ENCODE data around the gene CDC42SE1. TPM values are rescaled to one million over a fixed set of nuclear protein-coding genes. Genes with fewer than 3 reads are reported as not detected.

The CDC42SE1 gene
- total and polyA plus RNA-seq, 9 of the 15 experiments (the other 6 are each of a cell fraction or from before 2014, with no cell fraction given): 78.1 to 189 (median 114) TPM

GRCh38 chr1:151009674-151010345 is 49.6 kb downstream of the CDC42SE1 start (continued):
- TF ChIP-seq UBTF (IDR thresholded peaks at IDR 0.05; ENCODE audit: borderline replicate concordance in 1 of 2, low read depth in 2 of 2, low read length in 2 of 2) (peak in 1 of 2 experiments; percentile 59; a peak in 1 of 4 replicates), STAT6 (CRISPR knock-in tag; IDR thresholded peaks at IDR 0.05) (no peak), ZNF121 (CRISPR knock-in tag; conservative IDR thresholded peaks at IDR 0.05) (peak; percentile 78), ATF1 (CRISPR knock-in tag; IDR thresholded peaks at IDR 0.05) (no peak), ATF1 (tag; IDR thresholded peaks at IDR 0.05) (no peak), SRSF1 (IDR thresholded peaks at IDR 0.05; ENCODE audit: low read depth, low read length) (no peak)
- TF ChIP-seq, protein P1, sequence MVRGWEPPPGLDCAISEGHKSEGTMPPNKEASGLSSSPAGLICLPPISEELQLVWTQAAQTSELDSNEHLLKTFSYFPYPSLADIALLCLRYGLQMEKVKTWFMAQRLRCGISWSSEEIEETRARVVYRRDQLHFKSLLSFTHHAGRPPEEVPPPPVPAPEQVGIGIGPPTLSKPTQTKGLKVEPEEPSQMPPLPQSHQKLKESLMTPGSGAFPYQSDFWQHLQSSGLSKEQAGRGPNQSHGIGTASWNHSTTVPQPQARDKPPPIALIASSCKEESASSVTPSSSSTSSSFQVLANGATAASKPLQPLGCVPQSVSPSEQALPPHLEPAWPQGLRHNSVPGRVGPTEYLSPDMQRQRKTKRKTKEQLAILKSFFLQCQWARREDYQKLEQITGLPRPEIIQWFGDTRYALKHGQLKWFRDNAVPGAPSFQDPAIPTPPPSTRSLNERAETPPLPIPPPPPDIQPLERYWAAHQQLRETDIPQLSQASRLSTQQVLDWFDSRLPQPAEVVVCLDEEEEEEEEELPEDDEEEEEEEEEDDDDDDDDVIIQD (CRISPR knock-in tag; IDR thresholded peaks at IDR 0.05): no peak

Measured in K562 (cell line).